Esophagus squamous epithelium (tissue), 5 donors: ENCODE measurements around the gene NMB. TPM values are rescaled to one million over a fixed set of nuclear protein-coding genes. Genes with fewer than 3 reads are reported as not detected.

Experiments
- DNase-seq: peaks from one replicate; lab custom pipeline; 2025; lab: John Stamatoyannopoulos, UW
- H3K27ac ChIP-seq, 4 donors: fragments of 200-600 bp; sonication (generic); one replicate each; pipeline ENCODE4 v1.5.1; 2016 to 2019; ENCODE audit warnings: mild to moderate bottlenecking in 1 of 4
- H3K27me3 ChIP-seq, 4 donors: fragments of 200-600 bp; sonication (generic); 1 replicate in 3 of 4; 2 replicates in 1 of 4; pipeline versions ENCODE4 v1.5.1 to v1.6.0; 2017 to 2021; ENCODE audit warnings: antibody characterized with exemption in 1 of 4
- H3K36me3 ChIP-seq, 3 donors: fragments of 200-600 bp; sonication (generic); one replicate each; pipeline ENCODE4 v1.5.1; 2016 to 2019
- H3K4me1 ChIP-seq, 3 donors: fragments of 200-600 bp; sonication (generic); one replicate each; pipeline ENCODE4 v1.5.1; 2017 to 2019
- H3K4me3 ChIP-seq, 4 donors: fragments of 200-600 bp; sonication (generic); 1 replicate in 3 of 4; 2 replicates in 1 of 4; pipeline ENCODE4 v1.5.1; 2016 to 2019; ENCODE audit warnings: mild to moderate bottlenecking in 2 of 4, moderate library complexity in 1 of 4
- H3K9me3 ChIP-seq, 3 donors: fragments of 200-600 bp; sonication (generic); one replicate each; pipeline ENCODE4 v1.5.1; 2016 to 2019
- CTCF ChIP-seq, 6 experiments: fragments of 450-650 bp in 4 of 6; fragments of 200-600 bp in 2 of 6; sonication (generic) in 2 of 6; IDR thresholded peaks; one replicate each; pipeline ENCODE4 v1.5.1; 2016 to 2019; ENCODE audit warnings: antibody characterized with exemption in 6 of 6, mild to moderate bottlenecking in 4 of 6, moderate library complexity in 4 of 6
- POLR2A ChIP-seq, 4 donors: fragments of 450-650 bp; IDR thresholded peaks; one replicate each; pipeline ENCODE4 v1.6.1; 2017; ENCODE audit warnings: antibody characterized with exemption in 4 of 4, mild to moderate bottlenecking in 4 of 4, moderate library complexity in 3 of 4
- WGBS, 2 donors: methylation state at CpG; one replicate each; pipeline ENCODE4 v1.1.5; 2018; 5-methylcytosine and 5-hydroxymethylcytosine counted together
- intact Hi-C: fragments of 100-400 bp; cut with DNase I; formaldehyde crosslinking; loops from one replicate; pipeline ENCODE4 v1.15.0; 2022
- total RNA-seq, 4 donors: library from RNA; depleted of rRNA; stranded (reverse); fragments of >200 nt; gene quantifications; one replicate each; pipeline ENCODE4 v1.1.0, GENCODE V29; 2016
- donor health status: DM: yes; HTN: yes; CAD: no.

Gene NMB
- total RNA-seq, 4 donors from 2014 or later: 2.3 to 20.6 (median 11.0) TPM

- TF ChIP-seq CTCF (IDR thresholded peaks at IDR 0.05): no peak
- no peak for TF ChIP-seq POLR2A (IDR thresholded peaks at IDR 0.05)
- no peak for DNase-seq
- Histone ChIP-seq H3K9me3 (peaks cover 0 to 20% (median 19%) of the 10 kb centered on the region in 3 donors), H3K27ac (no peak overlapping the region), H3K4me1 (peaks cover 0 to 1% (median 0%) of the 10 kb centered on the region in 3 donors), H3K4me3 (no peak overlapping the region), H3K27me3 (no peaks in the 10 kb centered on the region), H3K36me3 (peaks cover 0 to 35% (median 11%) of the 10 kb centered on the region in 3 donors)
- intact Hi-C loops: no loop called here
- 79 to 83% methylated on average over 2 of the region's 2 CpGs for WGBS, 2 donors
These were observed 32.9 kb downstream of the NMB start for GRCh38 chr15:84625123-84625522.

- Histone ChIP-seq H3K27me3 (no peaks in the 10 kb centered on the region), H3K4me3 (no peak overlapping the region), H3K27ac (no peak overlapping the region), H3K4me1 (no peaks in the 10 kb centered on the region), H3K36me3 (peaks cover 0 to 35% (median 11%) of the 10 kb centered on the region in 3 donors), H3K9me3 (peaks cover 0 to 20% (median 19%) of the 10 kb centered on the region in 3 donors)
- intact Hi-C loops: no loop called here
- no peak for TF ChIP-seq POLR2A (IDR thresholded peaks at IDR 0.05)
- no peak for TF ChIP-seq CTCF (IDR thresholded peaks at IDR 0.05)
- 83 to 86% methylated on average over 6 of the region's 7 CpGs for WGBS, 2 donors
- DNase-seq: no peak
These were observed 33.6 kb downstream of the NMB start for GRCh38 chr15:84624359-84624758.

GRCh38 chr15:84621358-84621979 lies 36.5 kb downstream of the NMB start:
- H3K4me1 ChIP-seq: no peaks in the 10 kb centered on the region
- 93 to 96% methylated on average over 9 to 10 of the region's 17 CpGs for WGBS, 2 donors
- peaks cover 0 to 20% (median 19%) of the 10 kb centered on the region in 3 donors for H3K9me3 ChIP-seq
- H3K27me3 ChIP-seq: no peaks in the 10 kb centered on the region
- H3K4me3 ChIP-seq: no peak overlapping the region
- peaks cover 0 to 35% (median 11%) of the 10 kb centered on the region in 3 donors for H3K36me3 ChIP-seq
- DNase-seq: no peak
- intact Hi-C loops: no loop called here
- no peak overlapping the region for H3K27ac ChIP-seq
- TF ChIP-seq POLR2A (IDR thresholded peaks at IDR 0.05): no peak
- no peak for TF ChIP-seq CTCF (IDR thresholded peaks at IDR 0.05)

GRCh38 chr15:84620626-84621025 lies 37.4 kb downstream of the NMB start:
- H3K36me3 ChIP-seq: peaks cover 0 to 35% (median 11%) of the 10 kb centered on the region in 3 donors
- H3K27ac ChIP-seq: no peak overlapping the region
- no peaks in the 10 kb centered on the region for H3K4me1 ChIP-seq
- H3K4me3 ChIP-seq: no peak overlapping the region
- peaks cover 0 to 20% (median 19%) of the 10 kb centered on the region in 3 donors for H3K9me3 ChIP-seq
- no peaks in the 10 kb centered on the region for H3K27me3 ChIP-seq
- WGBS, 2 donors: 85 to 95% methylated on average over 8 of the region's 8 CpGs
- intact Hi-C loops: no loop called here
- no peak for DNase-seq
- TF ChIP-seq POLR2A (IDR thresholded peaks at IDR 0.05) (no peak), CTCF (IDR thresholded peaks at IDR 0.05) (no peak)

DNA sequence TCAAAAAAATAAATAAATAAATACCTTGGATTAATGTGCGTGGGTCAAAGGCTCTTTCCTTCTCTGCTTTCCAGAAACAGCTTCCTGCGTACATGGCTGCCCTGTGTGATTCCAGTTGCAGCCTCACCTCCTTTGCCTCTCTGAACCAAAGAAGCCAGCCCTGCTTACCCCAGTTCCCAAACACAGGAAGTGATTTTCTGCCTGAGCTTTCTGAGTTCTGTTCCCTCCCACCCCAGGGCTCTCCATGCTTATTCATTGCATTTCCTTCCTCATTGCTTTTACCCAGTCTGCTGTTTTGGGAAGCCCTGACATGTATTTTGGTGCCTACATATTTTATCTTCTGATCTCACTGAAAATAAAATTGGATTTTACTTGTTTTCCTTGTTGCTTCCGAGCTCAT lies 41.8 kb downstream of the NMB start:
- 81 to 84% methylated on average over 3 of the region's 3 CpGs for WGBS, 2 donors
- DNase-seq: no peak

More for the DNA sequence above, 41.8 kb downstream of the NMB start:
- Histone ChIP-seq H3K36me3 (peaks cover 0 to 9% (median 6%) of the 10 kb centered on the region in 3 donors), H3K4me3 (no peak overlapping the region), H3K27ac (no peak overlapping the region), H3K9me3 (peaks cover 0 to 8% (median 6%) of the 10 kb centered on the region in 3 donors), H3K27me3 (no peaks in the 10 kb centered on the region), H3K4me1 (no peaks in the 10 kb centered on the region)
- TF ChIP-seq POLR2A (IDR thresholded peaks at IDR 0.05) (no peak), CTCF (IDR thresholded peaks at IDR 0.05) (no peak)
- intact Hi-C loops: no loop called here
